T follicular helper cell (primary cell): Measurements from ENCODE around the gene LBR.
A peak's percentile ranks its signal among the peaks of the same experiment; 100 is the strongest.
"Not testable (repeated sequence)": the region's sequence is repeated elsewhere in the genome, so short reads cannot be mapped to it uniquely, and the experiment has no call there.

ENCODE experiments used
- DNase-seq: peaks from one replicate; pipeline ENCODE4 v3.0.0-alpha.2; 2020; ENCODE audit warnings: low read depth
- total RNA-seq, 2 experiments: gene quantifications; one replicate each; lab custom pipeline; 2026; lab: John Stamatoyannopoulos, UW

Gene LBR
- total RNA-seq, result 175 to 185 reads per million in 2 experiments

DNA sequence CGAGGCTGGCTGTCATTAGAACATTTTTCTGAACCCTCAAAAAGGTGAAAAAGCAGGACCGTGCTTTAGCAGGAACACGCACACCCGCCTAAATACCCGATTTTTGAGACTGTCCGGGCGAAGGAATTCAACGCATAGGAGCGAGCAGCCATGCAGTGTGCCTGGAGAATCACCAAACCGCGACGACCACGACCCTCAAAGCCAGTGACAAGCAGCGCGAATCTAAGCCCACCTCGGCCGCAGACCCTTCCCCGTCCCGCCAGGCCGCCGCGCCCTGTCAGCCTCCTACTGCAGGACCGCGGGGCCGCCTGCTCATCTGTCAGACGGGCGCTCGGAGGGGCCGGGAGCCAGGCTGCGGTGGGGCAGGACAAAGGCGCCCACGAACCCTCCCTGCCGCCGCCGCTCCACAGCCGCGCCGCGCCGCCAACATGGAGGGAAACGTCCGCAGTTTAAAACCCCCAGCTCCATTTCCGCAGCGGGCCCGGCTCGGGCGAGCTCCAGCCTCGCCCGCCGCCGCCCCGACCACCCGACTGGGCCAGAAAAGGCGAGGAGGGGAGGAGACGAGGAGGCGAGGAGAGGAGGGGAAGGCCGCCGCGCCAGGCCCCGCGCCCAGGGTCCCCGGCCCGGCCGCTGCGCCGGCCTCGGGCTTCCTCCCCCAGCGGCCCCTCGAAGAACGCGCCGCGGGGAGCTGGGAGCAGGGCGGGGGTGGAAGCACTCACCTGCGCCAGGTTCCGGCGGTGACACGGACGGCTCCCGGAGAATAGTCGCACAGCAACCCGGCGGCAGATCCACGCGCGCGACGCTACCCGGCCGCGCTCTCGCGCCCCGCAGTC lies at the start of gene LBR:
Gene LBR (minus strand): TSS at position 804 of the 833 bp plus-strand sequence. CDS start 3,963 bp downstream, outside the sequence.
- DNase-seq, result no peak

DNA sequence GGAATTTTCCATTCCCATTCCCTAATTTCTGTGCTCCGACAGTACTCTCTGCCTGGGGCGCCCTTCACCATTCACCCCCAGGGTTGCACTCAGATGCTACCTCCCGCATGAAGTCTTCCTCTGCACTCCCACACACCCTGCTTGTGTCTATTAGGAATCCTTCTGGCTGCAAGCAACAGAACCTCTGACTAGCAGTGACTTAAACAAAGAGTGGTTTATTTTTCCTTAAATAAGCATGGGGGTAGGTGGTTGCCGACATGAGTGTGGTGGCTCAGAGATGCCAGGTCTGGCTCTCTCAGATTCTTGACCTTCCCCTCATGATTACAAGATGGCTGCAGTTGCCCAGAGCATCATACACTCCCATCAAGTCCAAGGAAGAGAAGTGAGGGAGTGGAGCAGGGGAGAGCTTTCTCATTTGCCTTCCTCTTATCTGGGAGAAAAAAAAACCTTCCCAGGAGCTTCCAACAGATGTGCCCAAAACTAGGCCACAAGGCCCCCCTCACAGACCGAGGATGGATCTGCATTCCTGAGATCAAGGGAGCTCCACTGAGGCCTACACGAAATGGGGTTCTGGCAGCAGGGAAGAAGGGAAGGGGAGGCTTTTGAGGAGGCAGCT lies 49.6 kb upstream of the LBR start:
- DNase-seq, result no peak

DNA sequence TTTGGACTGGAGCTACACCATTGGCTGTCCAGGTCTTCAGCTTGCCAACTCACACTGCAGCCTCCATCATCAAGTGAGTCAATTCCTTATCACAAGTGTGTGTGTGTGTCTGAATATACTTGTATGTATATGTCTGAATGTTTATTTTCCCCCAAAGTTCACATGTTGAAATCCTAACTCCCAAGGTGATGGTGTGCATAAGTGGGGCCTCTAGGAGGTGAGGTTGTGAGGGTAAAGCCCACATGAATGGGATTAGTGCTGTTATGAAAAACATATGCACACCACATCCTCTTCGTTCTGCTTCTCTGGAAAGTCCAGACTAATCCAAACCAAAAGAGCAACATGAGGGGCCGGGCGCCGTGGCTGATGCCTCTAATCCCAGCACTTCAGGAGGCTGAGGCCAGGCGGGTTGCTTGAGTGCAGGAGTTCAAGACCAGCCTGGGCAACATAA lies 48.7 kb upstream of the LBR start:
- DNase-seq, result no peak

DNA sequence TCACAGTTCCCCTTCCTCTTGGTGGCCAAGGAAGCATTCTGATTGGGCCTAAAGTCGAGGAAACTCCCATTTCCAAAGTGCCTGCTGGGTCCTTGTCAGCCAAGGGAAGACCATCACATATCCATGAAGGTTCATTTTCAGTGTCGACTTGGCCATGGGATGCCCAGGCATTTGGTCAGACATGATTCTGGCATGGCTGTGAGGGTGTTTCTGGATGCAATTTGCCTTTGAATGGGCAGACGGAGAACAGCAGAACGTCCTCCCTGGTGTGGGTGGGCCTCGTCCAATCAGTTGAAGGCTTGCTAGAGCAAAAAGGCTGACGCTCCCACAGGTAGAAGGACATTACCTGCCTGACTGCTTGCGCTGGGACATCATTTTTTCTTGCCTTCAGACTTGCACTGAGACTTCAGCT lies 48.3 kb upstream of the LBR start:
- DNase-seq, result no peak

DNA sequence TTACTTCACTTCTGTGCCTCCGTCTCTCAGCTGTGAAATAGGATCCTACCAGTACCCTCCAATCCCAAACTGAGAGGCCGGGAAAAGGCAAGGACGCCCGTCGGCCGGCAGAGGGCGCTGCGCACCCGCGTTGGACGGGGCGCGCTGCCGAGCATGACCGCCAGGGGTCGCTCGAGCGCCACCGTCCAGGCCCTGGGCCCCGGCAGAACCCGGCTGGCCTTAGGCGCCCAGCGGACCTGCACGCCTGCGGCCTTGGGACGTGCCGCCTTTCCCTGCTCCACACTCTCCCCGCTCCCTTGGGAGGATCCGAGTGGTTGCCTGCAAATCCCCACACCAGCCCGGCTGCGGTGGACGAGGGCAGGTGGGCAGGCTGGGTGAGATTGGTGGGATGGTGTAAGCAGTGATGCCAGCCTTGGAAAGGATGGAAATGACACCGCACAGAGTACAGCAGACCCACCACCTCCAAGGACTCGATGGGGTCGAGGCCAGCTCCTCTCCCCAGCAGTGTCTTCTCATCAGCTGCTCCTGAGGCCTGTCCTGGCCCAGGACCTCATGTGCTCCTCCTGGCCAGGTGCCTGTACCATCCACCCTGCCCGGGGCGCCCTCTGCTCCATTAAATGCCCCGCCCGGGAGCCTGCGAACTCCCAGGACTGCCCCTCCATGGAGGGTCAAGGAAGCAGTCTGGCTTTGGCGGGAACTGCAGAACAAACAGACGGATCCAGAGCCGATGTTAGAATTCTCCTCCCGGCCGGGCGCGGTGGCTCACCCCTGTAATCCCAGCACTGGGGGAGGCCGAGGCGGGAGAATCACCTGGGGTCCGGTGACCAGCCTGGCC lies 47.4 kb upstream of the LBR start:
- peak; percentile 42 for DNase-seq

DNA sequence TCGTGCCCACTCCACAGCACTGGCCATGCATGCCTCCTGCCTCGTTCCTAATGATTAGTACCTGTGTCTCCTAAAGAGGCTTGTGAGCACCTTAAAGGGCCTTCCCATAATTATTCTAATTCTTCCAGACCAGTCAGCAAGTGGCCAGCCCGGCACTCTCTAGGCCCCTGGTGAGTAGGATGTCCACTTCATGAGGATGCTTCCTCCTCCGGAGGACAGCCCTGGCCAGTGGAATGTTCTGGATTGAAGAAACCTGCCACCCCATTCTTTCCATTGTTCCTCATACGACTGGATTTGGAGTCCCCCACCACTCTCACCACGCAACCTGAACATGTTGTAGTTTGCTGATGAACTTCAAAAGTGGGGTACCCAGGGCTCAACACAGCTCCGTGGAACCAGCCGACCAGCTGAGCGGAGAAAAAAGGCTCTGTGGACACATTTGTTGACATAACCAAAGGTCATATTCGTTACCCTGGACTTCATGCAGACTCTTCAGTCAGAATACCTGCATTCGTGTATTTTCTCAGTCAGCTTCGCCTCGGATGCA lies 46.7 kb upstream of the LBR start:
- no peak for DNase-seq

DNA sequence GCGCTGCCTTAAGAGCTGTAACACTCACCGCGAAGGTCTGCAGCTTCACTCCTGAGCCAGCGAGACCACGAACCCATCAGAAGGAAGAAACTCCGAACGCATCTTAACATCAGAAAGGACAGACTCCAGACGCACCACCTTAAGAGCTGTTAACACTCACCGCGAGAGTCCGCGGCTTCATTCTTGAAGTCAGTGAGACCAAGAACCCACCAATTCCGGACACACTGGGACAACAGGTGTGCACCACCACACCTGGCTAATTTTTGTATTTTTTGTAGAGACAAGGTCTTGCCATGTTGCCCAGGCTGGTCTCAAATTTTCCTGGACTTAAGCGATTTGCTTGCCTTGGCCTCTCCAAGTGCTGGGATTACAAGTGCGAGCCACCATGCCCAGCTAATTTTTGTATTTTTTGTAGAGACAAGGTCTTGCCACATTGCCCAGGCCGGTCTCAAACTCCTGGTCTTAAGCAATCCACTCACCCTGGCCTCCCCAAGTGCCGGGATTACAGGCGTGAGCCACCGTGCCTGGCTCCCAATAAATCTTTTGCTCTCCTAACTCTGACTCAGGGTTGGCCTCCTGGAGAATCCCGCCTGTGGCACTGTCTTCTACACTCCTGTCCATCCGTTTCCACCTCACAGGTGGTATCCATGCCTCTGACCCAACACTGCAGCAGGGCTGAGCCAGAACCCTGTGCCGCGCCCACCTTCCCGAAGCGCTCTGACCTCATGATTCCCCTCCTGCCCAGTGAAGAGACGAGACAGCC lies 46.0 kb upstream of the LBR start:
- not testable (repeated sequence) for DNase-seq

DNA sequence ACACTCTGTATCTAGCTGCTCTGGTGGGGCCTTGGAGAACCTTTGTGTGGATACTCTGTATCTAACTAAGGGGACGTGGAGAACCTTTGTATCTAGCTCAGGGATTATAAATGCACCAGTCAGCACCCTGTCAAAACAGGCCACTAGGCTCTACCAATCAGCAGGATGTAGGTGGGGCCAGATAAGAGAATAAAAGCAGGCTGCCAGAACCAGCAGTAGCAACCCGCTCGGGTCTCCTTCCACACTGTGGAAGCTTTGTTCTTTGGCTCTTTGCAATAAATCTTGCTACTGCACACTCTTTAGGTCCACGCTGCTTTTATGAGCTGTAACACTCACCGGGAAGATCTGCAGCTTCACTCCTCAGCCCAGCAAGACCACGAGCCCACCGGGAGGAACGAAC lies 45.4 kb upstream of the LBR start:
- not testable (repeated sequence) for DNase-seq

DNA sequence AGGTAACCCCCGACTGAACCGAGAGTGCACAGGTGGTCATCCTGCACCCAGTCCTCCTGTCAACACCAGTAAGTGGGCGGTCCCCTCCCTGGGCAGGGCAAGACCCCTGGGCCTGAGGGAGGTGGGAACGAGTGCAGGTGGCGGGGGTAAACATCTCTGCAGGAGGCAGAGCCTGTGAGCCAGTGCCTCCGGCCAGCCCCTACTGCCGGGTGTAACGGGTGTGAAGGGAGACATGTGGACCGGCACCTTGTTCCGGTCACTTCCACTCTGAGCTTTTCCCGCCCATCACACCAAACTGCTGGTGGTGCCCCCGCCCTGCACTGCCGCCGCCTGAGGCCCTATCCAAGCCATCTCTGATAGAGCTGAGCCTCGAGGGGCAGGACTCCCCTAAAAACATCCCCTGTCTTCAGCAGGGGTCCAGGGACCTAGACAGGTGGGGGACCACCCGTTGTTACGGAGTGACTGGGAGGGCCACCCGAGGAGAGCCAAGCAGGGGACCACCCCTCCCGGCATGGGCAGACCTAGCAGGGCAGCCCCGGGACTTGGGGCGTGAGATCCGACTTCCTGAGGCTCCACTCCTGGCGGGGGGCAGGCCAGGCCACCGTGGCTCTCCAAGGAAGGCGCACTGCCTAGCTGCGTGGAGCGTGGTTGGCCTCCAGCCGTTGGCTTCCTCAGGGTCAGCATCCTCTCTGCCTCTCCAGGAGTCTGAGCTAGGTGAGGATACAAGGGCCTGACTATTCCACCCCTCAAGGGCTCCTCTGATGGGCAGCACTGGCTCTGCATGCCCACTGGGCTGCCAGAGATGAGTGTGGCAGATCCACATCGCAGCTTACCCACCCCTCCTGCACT lies 43.8 kb upstream of the LBR start:
- no peak for DNase-seq

DNA sequence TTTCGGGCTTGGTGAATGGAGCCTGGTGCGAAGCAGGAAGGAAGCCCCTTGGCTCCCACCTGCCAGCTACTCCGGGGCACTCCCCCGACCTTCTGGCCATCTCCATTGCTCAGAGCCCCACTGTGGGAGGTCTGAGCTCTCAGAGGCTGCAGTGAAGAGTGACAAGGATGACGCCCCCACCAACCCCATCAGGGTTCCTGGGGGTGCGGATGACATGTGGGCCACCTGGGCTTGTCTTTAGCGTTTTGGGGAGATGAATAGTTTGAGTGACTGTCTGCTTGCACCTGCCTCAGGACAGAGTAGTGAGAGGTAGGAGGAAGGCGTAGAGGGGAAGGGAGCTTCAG lies 43.2 kb upstream of the LBR start:
- DNase-seq, result no peak

DNA sequence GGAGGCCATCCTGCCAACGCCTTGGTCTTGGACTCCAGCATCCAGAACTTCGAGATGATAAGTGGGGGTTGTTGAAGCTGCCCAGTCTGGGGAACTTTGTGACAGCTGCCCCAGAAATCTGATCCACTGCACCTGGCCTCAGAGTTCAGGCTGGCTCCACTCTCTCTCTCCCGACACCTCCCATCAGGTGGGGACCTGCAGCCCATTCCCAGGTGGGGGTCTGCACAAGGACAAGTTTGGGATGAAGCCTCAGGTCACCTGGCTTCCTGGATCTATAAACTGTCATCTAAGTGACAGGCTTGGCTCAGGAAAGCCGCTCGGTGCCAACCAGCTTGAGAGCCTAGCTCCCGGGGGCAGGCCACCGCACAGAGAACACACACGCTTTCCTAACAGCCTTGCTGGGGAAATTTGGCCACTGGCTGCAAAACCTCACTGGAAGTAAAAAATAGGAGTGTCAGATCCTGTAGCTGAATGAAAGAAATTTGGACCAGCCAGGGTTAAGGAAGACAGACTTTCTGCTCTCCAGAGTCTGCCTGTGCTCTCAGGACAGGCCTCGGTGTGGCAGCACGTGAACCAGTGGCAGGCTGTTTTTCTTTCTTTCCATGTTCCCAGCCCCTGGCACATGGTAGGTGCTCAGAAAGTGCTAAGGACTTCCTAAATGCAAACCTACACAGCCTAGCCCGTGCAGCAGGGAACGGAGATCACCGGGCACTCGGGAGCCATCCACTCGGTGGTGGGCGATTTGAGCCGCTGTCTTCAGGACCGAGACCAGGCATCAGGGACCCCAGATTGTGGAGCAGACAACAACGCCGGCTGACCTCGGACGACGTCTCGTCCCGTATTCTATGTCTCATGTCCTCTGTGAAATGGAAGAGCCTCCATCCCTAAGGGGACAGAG lies 42.6 kb upstream of the LBR start:
- DNase-seq, result no peak

DNA sequence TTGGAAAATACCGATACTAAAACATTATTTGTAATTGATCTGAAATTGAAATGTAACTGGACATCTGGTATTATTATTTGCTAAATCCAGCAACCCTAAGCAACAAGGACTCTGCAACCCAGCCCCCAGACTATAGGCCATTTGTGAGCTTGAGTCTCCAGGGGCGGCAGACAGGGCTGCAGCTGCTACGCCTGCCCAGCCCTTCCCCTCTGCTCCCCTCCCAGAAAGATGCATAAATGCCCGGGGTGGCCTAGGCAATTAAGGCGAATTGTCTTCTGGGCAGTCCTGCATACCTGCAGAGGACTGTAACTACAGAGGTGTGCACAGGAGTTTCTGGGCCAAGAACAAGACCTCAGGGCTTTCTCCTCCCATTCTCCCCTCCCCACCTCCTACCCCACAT lies 41.2 kb upstream of the LBR start:
- no peak for DNase-seq

DNA sequence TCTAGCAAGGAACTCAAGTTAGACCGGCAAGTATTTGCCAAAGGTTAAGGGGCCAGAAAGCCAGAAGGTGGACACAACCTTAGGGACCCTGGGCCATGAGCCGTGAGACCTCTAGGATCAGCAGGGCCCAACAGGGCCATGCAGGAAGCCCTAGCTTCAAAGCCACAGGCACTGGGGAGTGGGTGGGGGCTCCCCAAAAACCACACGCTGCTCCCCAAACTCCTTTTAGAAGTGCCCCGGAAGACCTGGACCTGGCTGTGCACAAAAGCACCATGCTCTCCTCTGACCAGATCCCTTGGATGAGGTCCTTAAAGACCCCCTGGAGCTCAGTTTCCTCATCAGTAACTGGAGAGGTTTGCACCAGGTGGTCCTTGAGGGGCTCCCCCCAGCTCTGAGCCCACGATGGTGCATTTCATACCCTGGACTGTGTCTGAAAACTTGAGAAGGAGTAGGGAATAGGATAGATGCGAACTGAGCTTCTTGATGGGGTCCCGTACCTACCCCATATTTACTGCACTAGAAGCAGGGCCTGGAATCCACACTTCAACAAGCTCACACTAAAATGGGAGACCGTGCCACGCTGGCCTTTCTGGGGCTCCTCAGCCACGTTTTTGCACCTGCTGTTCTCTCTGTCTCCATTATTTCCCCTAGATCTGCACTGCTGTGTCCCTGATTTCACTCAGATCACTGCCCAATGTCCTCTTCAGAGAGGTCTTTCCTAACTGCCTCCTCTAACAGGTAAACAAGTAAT lies 40.6 kb upstream of the LBR start:
- no peak for DNase-seq

DNA sequence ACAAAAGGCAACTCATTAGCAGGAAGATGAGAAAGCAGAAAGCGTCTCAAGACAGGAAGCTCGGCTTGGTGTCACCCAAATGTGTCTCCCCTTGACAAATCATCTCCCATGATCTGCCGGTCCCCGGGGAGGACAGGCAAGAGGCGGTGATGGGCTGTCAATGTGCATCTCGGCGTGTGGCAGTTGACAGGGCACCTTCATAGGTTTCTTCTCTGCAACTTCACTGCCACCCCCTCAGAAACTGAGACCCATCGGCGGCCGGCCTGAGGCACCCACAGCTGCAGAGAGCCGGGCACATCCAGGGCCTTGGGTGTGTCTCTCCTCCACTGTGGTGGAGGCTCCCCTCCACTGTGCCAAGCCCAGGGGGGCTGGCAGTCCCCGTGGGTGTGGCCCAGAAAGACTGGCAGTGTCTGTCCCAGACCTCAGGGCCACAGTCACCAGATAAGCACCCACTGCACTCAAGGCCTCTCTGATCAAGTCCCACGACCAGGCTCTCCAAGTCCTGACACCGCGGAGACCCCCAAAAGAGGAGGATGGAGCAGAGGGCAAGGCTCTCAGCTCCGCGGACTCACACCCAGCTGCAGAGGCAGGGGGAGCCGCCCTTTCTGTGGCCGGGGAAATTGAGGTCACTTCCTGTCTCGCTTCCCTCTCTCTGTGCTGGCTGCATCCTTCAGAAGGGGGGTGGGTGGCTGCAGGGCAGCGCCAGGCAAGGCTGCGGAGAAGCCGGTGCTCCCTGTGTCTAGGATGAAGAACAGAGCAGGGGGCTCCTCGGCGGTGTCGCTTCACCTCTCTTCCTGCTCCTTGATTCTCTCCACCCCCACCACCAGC lies 39.6 kb upstream of the LBR start:
- DNase-seq, result peak; percentile 71

DNA sequence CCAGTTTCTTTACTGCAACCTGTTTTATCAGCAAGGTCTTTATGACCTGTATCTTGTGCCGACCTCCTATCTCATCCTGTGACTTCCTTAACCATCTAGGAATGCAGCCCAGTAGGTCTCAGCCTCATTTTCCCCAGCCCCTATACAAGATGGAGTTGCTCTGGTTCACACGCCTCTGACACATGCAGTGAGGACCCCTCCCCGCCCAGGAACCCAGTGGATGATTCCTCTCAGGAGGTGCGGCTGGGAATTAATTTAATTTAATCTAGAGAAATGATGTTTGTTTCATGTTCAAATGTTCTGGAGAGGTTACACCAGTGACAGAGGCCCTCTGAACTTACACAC lies 39.0 kb upstream of the LBR start:
- no peak for DNase-seq

DNA sequence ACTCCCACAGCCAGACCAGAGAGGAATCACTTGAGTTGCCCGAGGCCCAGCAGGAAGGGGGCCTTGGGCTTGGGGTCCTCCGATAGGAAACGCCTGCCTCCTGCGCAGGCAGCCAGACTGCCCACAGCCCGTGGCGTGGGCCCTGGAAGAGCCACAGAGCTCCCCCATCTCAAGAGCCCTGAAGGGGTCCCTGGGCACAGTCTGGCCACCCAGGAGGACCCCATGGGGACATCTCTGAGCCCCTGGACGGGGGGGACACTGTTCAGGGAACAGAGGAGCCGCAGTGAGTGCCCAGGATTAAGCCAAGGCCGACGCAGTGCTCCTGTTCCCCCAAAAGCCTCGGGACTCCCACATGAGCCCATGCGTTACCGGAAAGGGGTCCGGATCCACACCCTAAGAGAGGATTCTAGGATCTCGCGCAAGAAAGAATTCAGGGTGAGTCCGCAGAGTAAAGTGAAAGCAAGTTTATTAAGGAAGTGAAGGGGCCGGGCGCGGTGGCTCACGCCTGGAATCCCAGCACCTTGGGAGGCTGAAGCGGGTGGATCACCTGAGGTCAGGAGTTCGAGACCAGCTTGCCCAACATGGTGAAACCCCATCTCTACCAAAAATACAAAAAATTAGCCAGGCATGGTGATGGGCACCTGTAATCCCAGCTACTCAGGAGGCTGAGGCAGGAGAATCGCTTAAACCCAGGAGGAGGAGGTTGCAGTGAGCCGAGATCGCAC lies 38.1 kb upstream of the LBR start:
- DNase-seq, result no peak
